Measurements from ENCODE around the gene KRT27. TPM values are rescaled to one million over a fixed set of nuclear protein-coding genes. Genes with fewer than 3 reads are reported as not detected.

Gene KRT27
- polyA plus RNA-seq, 4 donors = 0.03 TPM; not detected in 3

- 72 to 82% (median 81%) methylated on average over 6 of the region's 6 CpGs for WGBS, 3 donors
- H3K9me3 ChIP-seq (ENCODE audit: control insufficient read depth in 2 of 2, insufficient read depth in 1 of 2, low read depth in 1 of 2, low read length in 1 of 2) = peaks cover 0 to 2% of the 10 kb centered on the region in 2 donors
- no peaks in the 10 kb centered on the region for H3K4me1 ChIP-seq (ENCODE audit: control insufficient read depth in 3 of 3, insufficient read depth in 2 of 3, low read depth in 1 of 3, low read length in 2 of 3)
- H3K36me3 ChIP-seq (ENCODE audit: control insufficient read depth in 3 of 3, insufficient read depth in 2 of 3, low read depth in 1 of 3, low read length in 3 of 3) = no peaks in the 10 kb centered on the region
- peaks cover 3 to 15% (median 4%) of the 10 kb centered on the region in 3 donors for H3K27me3 ChIP-seq (ENCODE audit: control insufficient read depth in 3 of 3, insufficient read depth in 3 of 3, low read length in 3 of 3)
- no peak overlapping the region for H3K4me3 ChIP-seq (ENCODE audit: low read depth in 1 of 3, low read length in 3 of 3)
- no peak overlapping the region for H3K27ac ChIP-seq (ENCODE audit: low read depth in 1 of 3, low read length in 2 of 3)
- FAIRE-seq (no peak), DNase-seq (no peak)
These were observed 48.3 kb downstream of the KRT27 start for GRCh38 chr17:40734018-40734417.

- H3K9me3 ChIP-seq (ENCODE audit: control insufficient read depth in 2 of 2, insufficient read depth in 1 of 2, low read depth in 1 of 2, low read length in 1 of 2) = peaks cover 0 to 2% of the 10 kb centered on the region in 2 donors
- no peak overlapping the region for H3K27ac ChIP-seq (ENCODE audit: low read depth in 1 of 3, low read length in 2 of 3)
- WGBS, 3 donors = 64 to 88% (median 78%) methylated on average over 1 of the region's 1 CpG
- H3K36me3 ChIP-seq (ENCODE audit: control insufficient read depth in 3 of 3, insufficient read depth in 2 of 3, low read depth in 1 of 3, low read length in 3 of 3) = no peaks in the 10 kb centered on the region
- no peak for DNase-seq
- no peak for FAIRE-seq
- H3K4me1 ChIP-seq (ENCODE audit: control insufficient read depth in 3 of 3, insufficient read depth in 2 of 3, low read depth in 1 of 3, low read length in 2 of 3) = no peaks in the 10 kb centered on the region
- H3K27me3 ChIP-seq (ENCODE audit: control insufficient read depth in 3 of 3, insufficient read depth in 3 of 3, low read length in 3 of 3) = peaks cover 0 to 8% (median 4%) of the 10 kb centered on the region in 3 donors
- no peak overlapping the region for H3K4me3 ChIP-seq (ENCODE audit: low read depth in 1 of 3, low read length in 3 of 3)
These were observed 51.4 kb downstream of the KRT27 start for GRCh38 chr17:40730970-40731369.

GRCh38 chr17:40727447-40728231 lies 54.7 kb downstream of the KRT27 start:
- H3K9me3 ChIP-seq (ENCODE audit: control insufficient read depth in 2 of 2, insufficient read depth in 1 of 2, low read depth in 1 of 2, low read length in 1 of 2) = no peaks in the 10 kb centered on the region
- H3K27me3 ChIP-seq (ENCODE audit: control insufficient read depth in 3 of 3, insufficient read depth in 3 of 3, low read length in 3 of 3) = peaks cover 0 to 8% (median 6%) of the 10 kb centered on the region in 3 donors
- H3K4me3 ChIP-seq (ENCODE audit: low read depth in 1 of 3, low read length in 3 of 3) = no peak overlapping the region
- H3K27ac ChIP-seq (ENCODE audit: low read depth in 1 of 3, low read length in 2 of 3) = no peak overlapping the region
- no peaks in the 10 kb centered on the region for H3K36me3 ChIP-seq (ENCODE audit: control insufficient read depth in 3 of 3, insufficient read depth in 2 of 3, low read depth in 1 of 3, low read length in 3 of 3)
- FAIRE-seq = no peak
- 39 to 53% (median 45%) methylated on average over 8 of the region's 8 CpGs for WGBS, 3 donors
- peak in 1 of 2 donors; percentile 5 for DNase-seq
- no peaks in the 10 kb centered on the region for H3K4me1 ChIP-seq (ENCODE audit: control insufficient read depth in 3 of 3, insufficient read depth in 2 of 3, low read depth in 1 of 3, low read length in 2 of 3)

- 50 to 65% (median 52%) methylated on average over 2 of the region's 2 CpGs for WGBS, 3 donors
- H3K27ac ChIP-seq (ENCODE audit: low read depth in 1 of 3, low read length in 2 of 3) = no peak overlapping the region
- H3K36me3 ChIP-seq (ENCODE audit: control insufficient read depth in 3 of 3, insufficient read depth in 2 of 3, low read depth in 1 of 3, low read length in 3 of 3) = no peaks in the 10 kb centered on the region
- FAIRE-seq (no peak), DNase-seq (peak; percentile 15 to 49)
- no peaks in the 10 kb centered on the region for H3K9me3 ChIP-seq (ENCODE audit: control insufficient read depth in 2 of 2, insufficient read depth in 1 of 2, low read depth in 1 of 2, low read length in 1 of 2)
- peaks cover 0 to 8% (median 6%) of the 10 kb centered on the region in 3 donors for H3K27me3 ChIP-seq (ENCODE audit: control insufficient read depth in 3 of 3, insufficient read depth in 3 of 3, low read length in 3 of 3)
- no peak overlapping the region for H3K4me3 ChIP-seq (ENCODE audit: low read depth in 1 of 3, low read length in 3 of 3)
- no peaks in the 10 kb centered on the region for H3K4me1 ChIP-seq (ENCODE audit: control insufficient read depth in 3 of 3, insufficient read depth in 2 of 3, low read depth in 1 of 3, low read length in 2 of 3)
These were observed 55.4 kb downstream of the KRT27 start for GRCh38 chr17:40726919-40727318.

Other genes with a start within 250 kb of the KRT27 start
- 1 to 10 TPM in 1 of 4 donors, under 1 TPM in 1, not detected in 2; 0.92 to 1.7 TPM for gene CCR7, start 217.1 kb downstream of the KRT27 start, polyA plus RNA-seq
- gene SMARCE1, start 134.7 kb downstream of the KRT27 start, polyA plus RNA-seq = 100 to 1,000 TPM in 1 of 4 donors, 10 to 100 TPM in 3; 75.4 to 116 (median 85.5) TPM
- 1 to 10 TPM; 1.2 to 5.1 (median 2.9) TPM for gene KRT222, start 117.4 kb downstream of the KRT27 start, polyA plus RNA-seq
- under 1 TPM in 1 of 4 donors, not detected in 3; 0.48 TPM for gene KRT24, start 78.8 kb downstream of the KRT27 start, polyA plus RNA-seq
- gene KRT25, start 27.2 kb downstream of the KRT27 start, polyA plus RNA-seq = under 1 TPM in 1 of 4 donors, not detected in 3; 0.04 TPM
- gene KRT26, start 10.3 kb downstream of the KRT27 start, polyA plus RNA-seq = not detected
- not detected for gene KRT28, start 17.4 kb upstream of the KRT27 start, polyA plus RNA-seq
- 10 to 100 TPM; 18.7 to 51.3 (median 36.8) TPM for gene KRT10, start 40.1 kb upstream of the KRT27 start, polyA plus RNA-seq
- 1 to 10 TPM in 2 of 4 donors, under 1 TPM in 2; 0.28 to 9.2 (median 3.1) TPM for gene KRT12, start 84.7 kb upstream of the KRT27 start, polyA plus RNA-seq
- gene KRT20, start 102.7 kb upstream of the KRT27 start, polyA plus RNA-seq = 1,000 to 10,000 TPM in 1 of 4 donors, 100 to 1,000 TPM in 2, 10 to 100 TPM in 1; 66.8 to 1,534 (median 545) TPM
- gene KRT23, start 155.1 kb upstream of the KRT27 start, polyA plus RNA-seq = under 1 TPM in 2 of 4 donors, not detected in 2; 0.66 to 0.82 TPM
- gene KRT39, start 184.4 kb upstream of the KRT27 start, polyA plus RNA-seq = under 1 TPM in 2 of 4 donors, not detected in 2; 0.03 to 0.04 TPM
- gene KRT40, start 201.8 kb upstream of the KRT27 start, polyA plus RNA-seq = under 1 TPM in 3 of 4 donors, not detected in 1; 0.10 to 0.45 (median 0.12) TPM
- not detected for gene KRTAP3-3, start 211.6 kb upstream of the KRT27 start, polyA plus RNA-seq
- gene KRTAP3-2, start 217.4 kb upstream of the KRT27 start, polyA plus RNA-seq = not detected
- not detected for gene KRTAP3-1, start 226.6 kb upstream of the KRT27 start, polyA plus RNA-seq
- gene KRTAP1-5, start 244.7 kb upstream of the KRT27 start, polyA plus RNA-seq = under 1 TPM in 1 of 4 donors, not detected in 3; 0.04 TPM
- gene KRTAP1-4, start 247.6 kb upstream of the KRT27 start, polyA plus RNA-seq = not detected

All from small intestine (tissue), 7 donors.